ENCODE results near the gene RALY. TPM values are rescaled to one million over a fixed set of nuclear protein-coding genes. Genes with fewer than 3 reads are reported as not detected.
"Not testable (repeated sequence)": the region's sequence is repeated elsewhere in the genome, so short reads cannot be mapped to it uniquely, and the experiment has no call there.

Gene RALY
- total RNA-seq, 1 experiment from 2014 or later: 298 TPM

- Histone ChIP-seq H3K27me3 (replicated peaks; ENCODE audit: control insufficient read depth, insufficient read depth, low read length) (no peaks in the 10 kb centered on the region), H3K9me3 (peaks cover 7% of the 10 kb centered on the region), H3K4me3 (ENCODE audit: low read depth, low read length) (peak overlapping the region; percentile 7; the same call in 1 of the 2 replicates), H3K4me1 (peaks cover 20% of the 10 kb centered on the region), H3K36me3 (ENCODE audit: control insufficient read depth, insufficient read depth, low read length) (no peaks in the 10 kb centered on the region)
- Mint-ChIP-seq H3K27me3 (ENCODE audit: insufficient read depth, unreplicated experiment) (peaks cover 3% of the 10 kb centered on the region), H3K27ac (ENCODE audit: unreplicated experiment) (no peak overlapping the region), H3K4me1 (ENCODE audit: low read depth, unreplicated experiment) (peaks cover 26% of the 10 kb centered on the region), H3K36me3 (ENCODE audit: insufficient read depth, unreplicated experiment) (no peaks in the 10 kb centered on the region), H3K4me3 (ENCODE audit: unreplicated experiment) (peak overlapping the region; percentile 41), H3K9me3 (ENCODE audit: unreplicated experiment) (peaks cover 11% of the 10 kb centered on the region)
- intact Hi-C loops (cut with micrococcal nuclease; ENCODE audit: unreplicated experiment): loop anchor here (1.0 to 2.0 kb wide), 6 partner anchors 17 to 463 kb away; partner anchors contain the start of genes ACTL10 and EIF2S2
- BruUV-seq (replicated peaks): no TSS peak
- peak; percentile 96 to 98 for TF ChIP-seq CTCF (IDR thresholded peaks at IDR 0.05; ENCODE audit: insufficient read depth in 1 of 2, low read depth in 1 of 2, low read length in 1 of 2, severe bottlenecking in 1 of 2, unreplicated experiment in 1 of 2)
- DNase-seq: peak; percentile 83 to 91
- POLR2A ChIA-PET: interaction anchor here (1.1 kb wide), 1 partner anchor 17 kb away, joined by 6 read pairs; the partner anchor contains the start of gene EIF2S2
- CTCF ChIA-PET: interaction anchor here (0.5 to 2.6 kb wide), 10 partner anchors 13 to 1960 kb away, joined by 3 to 15 read pairs (median 3); partner anchors contain the start of genes ACTL10 and EIF2S2
Measured at GRCh38 chr20:34129518-34130162, 135.9 kb downstream of the RALY start.

- no peaks in the 10 kb centered on the region for H3K36me3 ChIP-seq (ENCODE audit: control insufficient read depth, insufficient read depth, low read length)
- peaks cover 8% of the 10 kb centered on the region for H3K9me3 Mint-ChIP-seq (ENCODE audit: unreplicated experiment)
- no peaks in the 10 kb centered on the region for H3K36me3 Mint-ChIP-seq (ENCODE audit: insufficient read depth, unreplicated experiment)
- no peak overlapping the region for H3K4me3 Mint-ChIP-seq (ENCODE audit: unreplicated experiment)
- H3K4me1 ChIP-seq: peaks cover 27% of the 10 kb centered on the region
- H3K27ac Mint-ChIP-seq (ENCODE audit: unreplicated experiment): no peak overlapping the region
- ChIA-PET CTCF (no interaction called here), POLR2A (no interaction called here)
- peaks cover 5% of the 10 kb centered on the region for H3K9me3 ChIP-seq
- H3K4me1 Mint-ChIP-seq (ENCODE audit: low read depth, unreplicated experiment): peaks cover 38% of the 10 kb centered on the region
- no peak overlapping the region for H3K4me3 ChIP-seq (ENCODE audit: low read depth, low read length)
- peaks cover 3% of the 10 kb centered on the region for H3K27me3 Mint-ChIP-seq (ENCODE audit: insufficient read depth, unreplicated experiment)
- no TSS peak for BruUV-seq (replicated peaks)
- no peak for DNase-seq
- TF ChIP-seq CTCF (IDR thresholded peaks at IDR 0.05; ENCODE audit: insufficient read depth in 1 of 2, low read depth in 1 of 2, low read length in 1 of 2, severe bottlenecking in 1 of 2, unreplicated experiment in 1 of 2): no peak
- intact Hi-C loops (cut with micrococcal nuclease; ENCODE audit: unreplicated experiment): no loop called here
- H3K27me3 ChIP-seq (replicated peaks; ENCODE audit: control insufficient read depth, insufficient read depth, low read length): no peaks in the 10 kb centered on the region
Measured at GRCh38 chr20:34131491-34131890, 137.8 kb downstream of the RALY start.

- H3K27me3 Mint-ChIP-seq (ENCODE audit: insufficient read depth, unreplicated experiment); H3K27me3 ChIP-seq (replicated peaks; ENCODE audit: control insufficient read depth, insufficient read depth, low read length); intact Hi-C loops (cut with micrococcal nuclease; ENCODE audit: unreplicated experiment); H3K9me3 ChIP-seq; H3K4me3 Mint-ChIP-seq (ENCODE audit: unreplicated experiment); H3K4me3 ChIP-seq (ENCODE audit: low read depth, low read length); BruUV-seq (replicated peaks); H3K36me3 ChIP-seq (ENCODE audit: control insufficient read depth, insufficient read depth, low read length); DNase-seq; POLR2A ChIA-PET; H3K9me3 Mint-ChIP-seq (ENCODE audit: unreplicated experiment); H3K36me3 Mint-ChIP-seq (ENCODE audit: insufficient read depth, unreplicated experiment); H3K27ac Mint-ChIP-seq (ENCODE audit: unreplicated experiment); CTCF ChIA-PET: not testable (repeated sequence)
- peaks cover 40% of the 10 kb centered on the region for H3K4me1 Mint-ChIP-seq (ENCODE audit: low read depth, unreplicated experiment)
- H3K4me1 ChIP-seq: peaks cover 24% of the 10 kb centered on the region
Measured at GRCh38 chr20:34132491-34132890, 138.8 kb downstream of the RALY start.

- DNase-seq; H3K27me3 Mint-ChIP-seq (ENCODE audit: insufficient read depth, unreplicated experiment); H3K36me3 Mint-ChIP-seq (ENCODE audit: insufficient read depth, unreplicated experiment); H3K4me3 ChIP-seq (ENCODE audit: low read depth, low read length); H3K9me3 ChIP-seq; POLR2A ChIA-PET; H3K27me3 ChIP-seq (replicated peaks; ENCODE audit: control insufficient read depth, insufficient read depth, low read length); BruUV-seq (replicated peaks); H3K4me3 Mint-ChIP-seq (ENCODE audit: unreplicated experiment); H3K36me3 ChIP-seq (ENCODE audit: control insufficient read depth, insufficient read depth, low read length); H3K9me3 Mint-ChIP-seq (ENCODE audit: unreplicated experiment); intact Hi-C loops (cut with micrococcal nuclease; ENCODE audit: unreplicated experiment); CTCF ChIA-PET; H3K27ac Mint-ChIP-seq (ENCODE audit: unreplicated experiment): not testable (repeated sequence)
- peaks cover 24% of the 10 kb centered on the region for H3K4me1 ChIP-seq
- peaks cover 38% of the 10 kb centered on the region for H3K4me1 Mint-ChIP-seq (ENCODE audit: low read depth, unreplicated experiment)
Measured at GRCh38 chr20:34132943-34133342, 139.2 kb downstream of the RALY start.

GRCh38 chr20:34133365-34133860 lies 139.7 kb downstream of the RALY start:
- DNase-seq; H3K36me3 ChIP-seq (ENCODE audit: control insufficient read depth, insufficient read depth, low read length); BruUV-seq (replicated peaks); H3K4me3 ChIP-seq (ENCODE audit: low read depth, low read length); H3K27me3 ChIP-seq (replicated peaks; ENCODE audit: control insufficient read depth, insufficient read depth, low read length); CTCF ChIA-PET; H3K9me3 Mint-ChIP-seq (ENCODE audit: unreplicated experiment); H3K27ac Mint-ChIP-seq (ENCODE audit: unreplicated experiment); intact Hi-C loops (cut with micrococcal nuclease; ENCODE audit: unreplicated experiment); H3K9me3 ChIP-seq; H3K4me3 Mint-ChIP-seq (ENCODE audit: unreplicated experiment); H3K27me3 Mint-ChIP-seq (ENCODE audit: insufficient read depth, unreplicated experiment); H3K36me3 Mint-ChIP-seq (ENCODE audit: insufficient read depth, unreplicated experiment): not testable (repeated sequence)
- POLR2A ChIA-PET: interaction anchor here (0.6 kb wide), 1 partner anchor 57 kb away, joined by 3 read pairs; no protein-coding TSS in a partner anchor
- peaks cover 33% of the 10 kb centered on the region for H3K4me1 Mint-ChIP-seq (ENCODE audit: low read depth, unreplicated experiment)
- H3K4me1 ChIP-seq: peaks cover 24% of the 10 kb centered on the region

All from Caco-2 (cell line).